HG02763 (cell line): Measurements from ENCODE around the gene CGB7.
"Not testable (repeated sequence)": the region's sequence is repeated elsewhere in the genome, so short reads cannot be mapped to it uniquely, and the experiment has no call there.

Experiments
- ATAC-seq: cut with Tn5 transposase; IDR thresholded peaks from one replicate; pipeline ENCODE4 v1.9.1; 2021; ENCODE audit warnings: mild to moderate bottlenecking, moderate library complexity; ENCODE audit not compliant: unreplicated experiment

The CGB7 gene

DNA sequence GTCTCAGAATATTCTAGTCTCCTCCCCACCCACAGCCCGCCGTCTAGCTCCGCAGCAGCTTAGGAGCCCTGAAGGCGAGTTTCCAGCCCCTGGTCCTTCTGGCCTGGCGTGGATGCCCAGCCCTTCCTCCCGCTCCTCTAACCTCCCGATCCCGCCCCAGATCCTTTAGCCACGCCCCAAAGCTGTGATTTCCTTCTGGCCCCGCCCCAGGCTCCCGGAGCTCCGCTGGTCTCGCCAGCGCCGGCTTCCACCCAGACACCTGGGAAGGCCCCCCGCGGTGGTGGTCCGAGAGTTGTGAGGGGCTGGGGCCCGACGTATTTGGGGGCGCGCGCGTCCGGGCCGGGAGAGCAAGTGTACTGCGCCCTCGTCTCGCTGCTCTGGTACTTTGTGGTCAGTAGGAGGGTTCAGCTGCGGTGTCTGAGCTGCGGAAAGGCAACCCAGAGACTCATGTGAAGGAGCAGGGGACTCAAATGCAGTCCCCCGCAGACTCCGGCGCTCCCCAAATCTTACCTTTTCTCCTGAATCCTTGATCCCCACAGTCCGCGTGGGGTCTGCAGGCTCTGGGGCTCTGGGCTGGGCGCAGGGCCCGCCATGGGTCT lies at the start of gene CGB7:
CGB7 (minus strand) TSS at position 114 of the 599 bp plus-strand sequence. CDS start 2,374 bp downstream, outside the sequence.
- no peak for ATAC-seq

DNA sequence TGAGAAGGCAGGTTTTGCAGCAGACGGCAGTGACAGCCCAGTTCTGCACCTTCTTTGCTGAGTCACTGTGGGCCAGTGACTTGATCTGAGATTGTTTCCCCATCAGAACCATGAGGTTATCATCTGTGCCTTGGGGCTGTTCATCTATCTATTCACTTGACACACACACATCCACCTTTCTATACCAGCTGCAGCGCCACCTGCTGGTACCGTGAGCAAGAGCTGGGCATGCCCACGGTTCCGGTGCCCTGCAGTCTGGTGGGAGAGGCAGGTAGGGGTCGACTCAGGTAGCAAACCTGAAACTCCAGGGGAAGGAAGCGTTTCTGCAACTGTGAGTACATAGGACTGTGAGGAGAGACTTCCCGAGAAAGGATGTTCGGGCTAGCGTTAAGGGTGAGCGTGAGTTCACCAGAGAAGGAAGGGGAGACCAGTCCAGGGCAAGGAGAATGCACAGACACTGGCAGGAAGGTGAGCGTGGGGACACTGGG lies 49.1 kb upstream of the CGB7 start:
- no peak for ATAC-seq

DNA sequence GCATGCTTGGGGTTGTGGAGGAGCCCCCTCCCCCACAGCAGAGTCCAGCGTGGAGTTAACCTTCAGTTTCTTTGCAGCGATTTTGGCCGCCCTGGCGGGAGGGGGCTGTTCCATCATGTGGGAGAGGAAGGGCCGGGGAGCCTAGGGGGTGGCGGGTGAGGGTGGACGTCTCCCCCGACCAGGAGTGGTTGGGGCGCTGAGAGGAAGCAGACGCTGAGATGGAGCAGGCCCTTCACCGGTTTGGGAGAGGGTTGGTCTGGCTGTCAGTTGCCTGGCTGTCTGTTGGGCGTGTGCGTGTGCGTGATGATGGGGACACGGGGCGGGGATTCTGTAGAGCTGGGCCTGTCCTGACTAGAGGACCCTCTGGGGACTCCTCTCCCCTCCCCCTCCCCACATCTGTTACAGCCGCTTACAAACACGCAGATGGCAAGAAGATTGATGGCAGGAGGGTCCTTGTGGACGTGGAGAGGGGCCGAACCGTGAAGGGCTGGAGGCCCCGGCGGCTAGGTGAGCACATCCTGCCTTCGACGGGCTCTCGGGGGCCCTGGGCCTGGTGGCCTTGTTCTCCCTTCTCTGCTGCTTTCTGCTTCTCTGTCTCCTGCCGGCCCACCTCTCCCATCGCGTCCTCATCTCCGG lies 46.8 kb upstream of the CGB7 start:
- ATAC-seq = no peak

DNA sequence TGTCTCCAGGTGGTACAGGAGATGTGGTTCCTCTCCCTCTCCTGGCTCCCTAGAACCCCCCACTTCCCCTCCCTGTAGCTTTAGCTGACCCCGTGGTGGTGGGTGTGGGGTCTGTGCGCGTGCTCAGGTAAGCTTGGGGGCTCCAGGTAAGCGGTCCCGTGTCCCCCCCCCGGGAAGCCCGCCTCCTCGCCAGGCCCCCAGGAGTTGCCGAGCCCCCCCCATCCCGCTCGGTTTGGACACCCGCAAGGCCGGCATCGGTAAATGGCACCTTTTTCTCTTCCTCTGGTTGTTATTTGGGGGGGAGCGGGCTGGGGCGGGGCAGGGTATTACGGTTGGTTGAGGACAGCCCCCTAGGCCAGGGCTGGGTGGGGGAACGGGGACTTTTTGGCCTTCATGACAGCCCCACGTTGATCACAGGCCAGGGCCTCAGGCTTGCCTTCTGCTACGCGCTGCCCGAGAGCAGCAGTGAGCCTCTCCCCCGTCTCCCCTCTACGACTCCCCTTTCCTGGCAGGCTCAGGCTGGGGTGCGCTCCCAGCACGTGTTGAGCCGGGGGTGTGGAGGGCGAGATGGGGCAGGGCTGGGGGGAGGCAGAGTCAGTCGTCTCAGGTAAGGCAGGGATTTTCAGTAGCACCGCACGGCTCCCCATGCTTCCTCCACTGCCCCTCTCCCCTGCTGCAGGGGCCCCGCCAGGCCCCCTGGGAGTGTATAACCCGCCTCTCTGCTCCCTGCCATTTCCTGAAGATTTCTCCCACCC lies 46.0 kb upstream of the CGB7 start:
- no peak for ATAC-seq

DNA sequence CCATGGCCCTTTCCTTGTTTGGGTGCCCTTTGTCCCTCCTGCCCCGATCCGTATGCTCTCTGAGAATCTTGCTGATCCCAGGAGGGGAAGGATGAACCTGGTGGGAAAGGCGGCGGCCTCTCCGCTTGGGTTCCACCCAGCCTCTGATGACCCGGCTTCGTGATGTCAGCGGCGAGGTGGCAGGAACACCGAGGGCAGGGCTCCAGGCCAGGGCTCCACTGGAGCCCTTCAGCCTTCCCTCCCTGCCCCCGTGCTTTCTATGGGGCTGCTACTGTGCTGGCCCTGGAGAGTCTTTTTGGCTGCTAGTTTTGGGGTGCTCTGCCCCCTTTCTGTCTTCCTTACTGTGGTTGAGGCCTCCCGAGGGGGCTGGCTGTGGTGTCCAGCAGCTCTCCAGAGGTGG lies 44.8 kb upstream of the CGB7 start:
- ATAC-seq = no peak

DNA sequence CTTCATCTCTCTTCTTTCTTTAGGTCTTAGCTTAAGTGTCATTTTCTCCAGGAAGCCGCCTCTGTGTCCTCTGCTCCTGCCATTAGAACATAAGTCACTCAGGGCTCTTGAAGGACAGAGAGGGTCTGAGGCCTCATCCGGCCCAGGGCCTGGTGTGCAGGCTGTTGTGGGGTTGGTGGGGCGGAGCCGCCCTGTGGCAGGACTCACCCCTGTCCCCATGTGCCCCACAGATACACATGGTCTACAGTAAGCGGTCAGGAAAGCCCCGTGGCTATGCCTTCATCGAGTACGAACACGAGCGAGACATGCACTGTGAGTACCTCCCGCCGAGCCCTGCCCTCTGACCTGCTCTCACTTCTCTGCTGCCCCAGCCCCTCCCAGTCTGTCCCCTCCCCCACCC lies 43.6 kb upstream of the CGB7 start:
- ATAC-seq = no peak

DNA sequence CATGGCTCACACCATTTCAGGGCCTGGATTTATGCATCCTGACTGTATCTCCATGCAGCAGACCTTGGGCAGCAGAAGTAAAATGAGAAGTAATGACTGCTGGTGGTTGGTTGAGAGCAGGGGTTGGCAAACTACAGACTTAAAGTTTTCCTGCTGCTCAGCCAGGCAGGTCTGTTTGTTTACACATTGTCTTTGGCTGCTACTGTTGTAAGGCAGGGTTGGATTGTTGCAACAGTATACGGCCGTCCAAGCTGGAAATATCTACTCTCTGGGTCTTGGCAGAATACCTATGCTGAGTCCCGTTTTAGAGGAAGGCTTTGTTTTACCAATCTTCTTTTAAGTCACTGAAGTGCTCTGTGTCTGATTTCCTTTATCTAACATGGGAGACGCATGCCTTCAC lies 41.2 kb upstream of the CGB7 start:
- ATAC-seq = no peak

DNA sequence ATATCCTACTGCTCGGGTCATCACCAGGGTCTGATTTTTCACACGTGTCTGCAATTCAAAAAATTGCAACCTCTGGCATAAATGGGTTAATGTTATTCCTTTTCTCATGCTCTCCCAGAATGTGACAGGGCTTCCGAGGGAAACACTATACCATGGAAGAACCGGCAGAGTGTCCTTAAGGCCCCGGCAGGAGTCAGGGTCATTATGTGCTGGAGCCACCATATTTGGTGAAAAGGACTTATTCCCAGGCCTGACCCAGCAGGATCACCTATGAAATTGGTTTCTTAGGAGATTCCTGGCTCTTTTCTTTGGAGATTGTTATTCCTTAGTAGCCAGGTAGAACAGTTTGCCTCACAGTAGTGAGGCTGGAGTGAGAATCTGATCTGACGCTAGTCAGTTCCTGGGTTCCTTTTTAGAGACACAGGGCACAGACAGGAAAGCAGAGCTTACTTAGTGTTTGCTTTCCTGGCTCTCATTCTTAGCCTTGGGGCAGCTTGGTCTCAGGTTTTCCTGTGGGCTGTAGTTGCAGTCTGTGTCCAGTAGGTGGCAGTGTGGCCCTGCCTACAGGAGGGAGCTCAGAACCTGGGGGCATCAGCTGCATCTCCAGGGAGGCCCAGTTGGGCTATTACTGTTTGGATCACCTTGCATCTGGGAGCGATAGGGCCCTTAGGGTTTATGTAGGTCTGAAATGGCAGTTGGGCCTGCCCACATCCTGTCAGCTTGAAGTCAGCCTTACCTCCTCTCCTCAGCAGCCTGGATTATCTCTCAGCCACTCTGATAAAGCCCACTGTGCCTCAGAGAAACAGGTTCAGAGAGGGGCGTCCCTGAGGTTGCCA lies 40.1 kb upstream of the CGB7 start:
- no peak for ATAC-seq

DNA sequence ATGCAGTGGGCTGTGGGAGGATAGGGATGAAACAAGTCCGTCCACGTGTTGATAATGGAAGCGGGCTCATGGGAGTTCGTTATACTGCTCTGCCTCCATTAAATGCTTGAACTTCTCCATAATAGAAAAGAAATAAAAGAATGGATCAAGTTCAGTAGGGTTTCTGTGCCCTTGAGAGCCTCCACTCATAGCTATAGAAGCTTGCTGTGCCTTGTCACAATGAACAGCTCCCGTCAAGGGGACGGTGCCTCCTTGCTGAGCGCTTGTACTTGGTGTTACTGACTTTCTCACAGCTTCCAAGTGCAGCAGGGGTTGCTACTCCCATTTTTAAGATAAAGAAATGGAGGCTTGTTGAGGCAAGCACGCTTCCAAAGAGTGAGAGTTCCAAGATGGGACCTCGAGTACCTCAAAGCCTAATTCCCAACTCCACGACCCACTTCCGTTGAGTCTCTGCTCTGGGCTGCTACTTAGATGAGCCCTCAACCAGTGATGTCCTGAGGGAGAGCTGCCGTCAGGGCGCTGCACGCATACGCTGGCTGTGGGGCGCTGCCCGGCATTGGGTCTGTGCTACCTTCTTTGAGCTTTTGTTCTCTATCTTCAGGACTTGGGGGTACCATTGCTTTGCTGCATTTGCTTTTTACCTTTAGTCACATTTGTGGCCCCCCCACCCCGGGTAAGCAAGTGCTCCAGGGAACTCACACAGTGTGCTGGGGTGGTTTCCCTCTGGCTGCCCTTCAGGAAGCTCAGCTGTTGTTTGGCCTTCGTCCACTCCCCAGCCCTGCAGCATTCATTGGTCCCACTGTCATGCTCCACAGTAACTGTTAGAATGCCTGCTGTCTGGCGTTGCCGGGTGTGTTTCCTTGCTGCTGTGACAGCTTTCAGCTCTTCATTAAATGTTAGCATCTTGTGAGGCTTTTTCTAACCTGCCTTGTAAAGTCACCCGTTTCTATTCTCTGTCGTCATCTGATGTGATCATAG lies 37.2 kb upstream of the CGB7 start:
- no peak for ATAC-seq

DNA sequence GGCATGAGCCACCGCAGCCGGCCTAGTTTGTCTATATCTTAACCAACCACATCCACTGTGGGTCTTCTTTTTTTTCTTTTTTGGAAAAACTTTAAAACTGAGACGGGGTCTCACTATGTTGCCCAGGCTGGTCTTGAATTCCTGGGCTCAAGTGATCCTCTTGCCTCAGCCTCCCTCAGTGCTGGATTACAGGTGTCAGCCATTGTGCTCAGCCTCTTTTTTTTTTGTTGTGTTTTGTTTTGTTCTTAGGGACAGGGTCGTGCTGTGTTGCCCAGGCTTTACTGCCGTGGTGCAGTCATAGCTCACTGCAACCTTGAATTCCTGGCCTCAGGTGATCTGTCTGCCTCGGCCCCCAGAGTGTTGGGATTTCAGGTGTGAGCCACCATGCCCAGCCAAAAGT lies 35.1 kb upstream of the CGB7 start:
- ATAC-seq = no peak

DNA sequence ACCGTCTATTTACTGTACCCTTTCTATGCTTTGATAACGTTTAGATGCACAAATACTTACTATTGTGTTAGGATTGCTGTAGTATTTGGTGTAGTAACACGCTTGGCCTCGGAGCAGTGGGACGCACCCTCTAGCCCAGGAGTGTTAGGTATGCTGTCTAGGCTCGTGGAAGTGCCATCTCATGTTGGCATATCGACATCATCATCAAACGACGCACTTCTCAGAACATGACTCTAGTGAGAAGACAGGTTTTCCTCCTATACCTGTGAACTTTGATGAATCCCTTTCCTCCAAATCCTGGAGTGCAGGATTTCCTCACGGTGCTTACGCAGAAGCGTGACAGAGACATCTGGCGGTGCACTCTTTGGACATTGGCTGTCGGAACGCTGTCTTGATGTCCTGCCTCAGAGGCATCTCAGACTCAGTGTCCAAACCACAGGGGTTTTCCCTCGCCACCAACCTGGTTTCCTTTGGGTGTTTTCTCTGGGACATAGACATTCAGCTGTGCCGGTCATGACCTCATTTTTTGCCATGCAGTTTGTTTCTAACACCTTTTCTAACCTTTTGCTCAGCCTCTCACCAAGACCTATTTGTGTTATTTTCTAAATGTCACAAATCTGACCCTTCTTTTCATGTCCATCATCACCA lies 34.0 kb upstream of the CGB7 start:
- no peak for ATAC-seq

DNA sequence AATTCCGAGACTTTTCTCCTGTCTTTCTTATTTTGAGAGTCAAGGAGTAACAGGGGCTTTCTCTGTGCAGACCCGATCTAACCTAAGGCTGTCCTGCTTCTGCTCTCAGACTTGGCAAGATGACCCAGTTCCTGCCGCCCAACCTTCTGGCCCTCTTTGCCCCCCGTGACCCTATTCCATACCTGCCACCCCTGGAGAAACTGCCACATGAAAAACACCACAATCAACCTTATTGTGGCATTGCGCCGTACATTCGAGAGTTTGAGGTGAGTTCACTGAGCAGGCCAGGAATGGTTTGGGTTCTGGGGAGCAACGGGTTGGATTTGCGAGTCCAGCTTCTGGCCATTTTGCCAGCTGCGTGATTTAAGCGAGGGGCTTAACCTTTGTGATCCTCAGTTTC lies 28.7 kb upstream of the CGB7 start:
- ATAC-seq = no peak

DNA sequence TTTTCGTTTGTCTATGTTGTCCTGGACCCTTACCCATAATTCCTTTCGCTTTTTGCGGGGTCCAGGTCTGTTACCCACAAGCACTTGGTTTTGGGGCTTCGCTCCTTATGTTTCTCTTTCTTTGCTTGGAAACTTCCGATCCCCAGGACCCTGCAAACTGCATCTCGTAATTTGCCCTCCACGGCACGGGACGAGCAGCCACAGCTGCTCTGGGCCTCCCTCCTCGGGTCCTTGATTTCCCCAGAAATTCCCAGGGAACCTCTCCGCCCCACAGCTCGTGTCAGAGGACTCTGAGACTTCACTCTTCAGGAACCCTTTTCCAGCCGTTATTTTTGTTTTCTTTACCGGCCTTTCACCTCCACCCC lies 28.3 kb upstream of the CGB7 start:
- ATAC-seq = no peak

DNA sequence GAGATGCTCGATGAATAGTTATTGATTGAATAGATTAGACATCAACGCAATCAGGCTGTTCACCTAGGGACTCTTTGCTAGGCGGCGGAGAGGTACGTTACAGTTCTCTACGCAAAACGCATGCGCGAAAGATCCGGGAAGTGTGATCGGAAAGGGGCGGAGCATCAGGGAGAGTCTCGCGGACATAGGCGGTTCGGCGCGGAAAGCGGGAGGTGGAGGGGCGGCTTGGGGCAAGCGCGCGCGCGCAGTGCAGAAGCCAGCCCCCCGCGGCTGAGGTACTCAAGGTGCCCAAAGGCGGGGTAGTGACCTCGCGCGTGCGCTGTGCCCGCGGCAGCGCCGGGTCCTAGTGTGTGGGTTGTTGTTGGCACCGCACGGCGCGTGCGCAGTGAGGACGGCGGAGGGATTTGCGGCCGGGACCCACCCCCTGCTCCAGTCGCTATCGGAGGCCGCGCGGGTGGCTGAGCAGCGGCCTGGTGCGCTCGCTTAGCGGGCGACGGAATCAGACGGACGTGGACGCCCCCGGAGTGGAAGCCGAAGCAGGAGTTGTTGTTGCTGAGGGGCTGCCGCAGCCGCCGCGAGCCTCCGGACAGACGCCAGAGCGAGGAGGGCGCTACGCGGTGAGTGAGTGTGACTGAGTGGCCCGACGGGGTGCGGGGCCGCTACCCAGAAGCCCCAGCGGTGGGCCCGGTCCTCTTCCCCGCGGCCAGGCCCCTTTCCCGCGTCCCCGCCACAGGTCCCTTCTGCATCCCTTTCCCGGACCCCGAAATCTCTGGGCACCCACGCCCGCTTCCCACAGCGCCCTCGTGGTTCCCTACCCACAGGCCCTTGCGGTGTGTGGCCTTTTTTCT lies 27.7 kb upstream of the CGB7 start, which contains the start of gene SNRNP70:
SNRNP70 (plus strand) TSS at position 432 of the 848 bp plus-strand sequence. CDS start 964 bp downstream, outside the sequence.
- ATAC-seq = peak; percentile 88

DNA sequence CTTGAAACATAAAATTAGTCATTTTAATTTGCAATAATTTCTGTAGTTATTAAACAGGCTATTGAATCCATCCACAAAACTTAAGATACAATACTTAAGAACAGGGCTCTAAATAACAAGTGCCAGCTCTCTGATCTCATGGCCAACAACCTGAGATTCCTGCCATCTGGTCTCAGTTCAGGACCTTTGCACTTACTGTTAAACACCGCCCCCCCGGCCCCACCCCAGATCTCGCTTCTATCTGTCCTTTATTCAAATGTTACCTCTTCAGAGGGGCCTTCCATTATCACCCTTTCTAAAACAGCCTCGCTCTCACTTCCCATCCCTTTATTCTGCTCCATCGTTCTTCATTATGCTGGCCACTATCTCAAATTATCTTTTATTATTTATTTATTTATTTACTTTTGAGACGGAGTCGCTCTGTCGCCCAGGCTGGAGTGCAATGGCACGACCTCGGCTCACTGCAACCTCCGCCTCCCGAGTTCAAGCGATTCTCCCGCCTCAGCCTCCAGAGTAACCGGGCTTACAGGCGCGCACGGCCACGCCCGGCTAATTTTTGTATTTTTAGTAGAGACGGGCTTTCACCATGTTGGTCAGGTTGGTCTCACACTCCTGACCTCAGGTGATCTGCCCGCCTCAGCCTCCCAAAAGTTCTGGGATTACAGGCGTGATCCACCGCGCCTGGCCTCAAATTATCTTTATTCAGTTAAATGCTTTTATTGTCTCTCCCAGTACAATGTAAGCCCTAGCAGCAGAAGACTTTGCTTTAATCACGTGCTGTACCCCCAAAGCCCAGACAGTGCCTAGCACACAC lies 26.9 kb upstream of the CGB7 start:
- no peak for ATAC-seq

DNA sequence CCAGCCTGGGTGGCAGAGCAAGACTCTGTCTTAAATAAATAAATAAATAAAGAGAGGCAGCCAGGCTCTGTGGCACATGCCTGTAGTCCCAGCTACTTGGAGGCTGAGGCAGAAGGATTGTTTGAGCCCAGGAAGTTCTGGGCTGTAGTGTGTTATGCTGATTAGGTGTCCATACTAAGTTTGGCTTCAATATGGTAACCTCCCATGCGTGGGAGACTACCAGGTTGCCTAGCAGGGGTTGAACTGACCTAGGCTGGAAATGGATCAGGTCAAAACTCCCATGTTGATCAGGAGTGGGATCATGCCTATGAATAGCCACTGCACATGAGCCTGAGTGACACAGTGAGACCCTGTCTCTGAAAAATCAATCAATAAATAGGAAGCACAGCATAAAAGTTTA lies 23.7 kb upstream of the CGB7 start:
- no peak for ATAC-seq

DNA sequence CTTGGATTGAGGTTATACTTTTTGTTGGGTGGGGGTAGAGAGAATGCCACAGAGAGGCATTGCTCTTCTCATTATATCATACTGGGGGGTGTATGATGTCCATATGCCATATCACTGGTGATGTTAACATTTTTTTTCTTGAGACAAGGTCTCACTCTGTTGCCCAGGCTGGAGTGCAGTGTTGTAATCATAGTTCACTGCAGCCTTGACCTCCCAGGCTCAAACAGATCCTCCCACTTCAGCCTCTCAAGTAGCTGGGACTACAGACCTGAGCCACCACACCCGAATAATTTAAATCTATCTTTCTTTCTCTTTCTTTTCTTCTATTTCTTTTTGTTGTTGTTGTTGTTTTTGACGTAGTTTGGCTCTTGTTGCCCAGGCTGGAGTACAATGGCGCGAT lies 22.8 kb upstream of the CGB7 start:
- no peak for ATAC-seq

DNA sequence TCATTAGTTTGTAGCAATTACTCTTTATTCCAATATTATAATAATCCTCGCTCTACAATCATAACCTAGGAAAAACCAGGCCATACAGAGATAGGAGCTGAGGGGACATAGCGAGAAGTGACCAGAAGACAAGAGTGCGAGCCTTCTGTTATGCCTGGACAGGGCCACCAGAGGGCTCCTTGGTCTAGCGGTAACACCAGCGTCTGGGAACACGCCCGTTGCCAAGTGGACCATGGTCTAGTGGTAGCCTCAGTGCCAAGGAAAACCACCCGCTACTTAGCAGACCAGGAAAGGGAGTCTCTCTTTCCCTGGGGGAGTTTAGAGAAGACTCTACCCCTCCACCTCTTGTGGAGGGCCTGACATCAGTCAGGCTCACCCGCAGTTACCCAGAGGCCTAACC lies 17.3 kb upstream of the CGB7 start:
- ATAC-seq = not testable (repeated sequence)
